Mammary epithelial cell (primary cell): Measurements from ENCODE around the gene CALN1.

Source experiments
- CTCF ChIP-seq, 2 donors: IDR thresholded peaks in 1 of 2; conservative IDR thresholded peaks in 1 of 2; 2 replicates each; pipeline ENCODE4 v1.5.1; 2011 to 2012; ENCODE audit warnings: inconsistent platforms in 2 of 2, low read length in 2 of 2, mild to moderate bottlenecking in 2 of 2, control low read depth in 1 of 2, low read depth in 1 of 2; ENCODE audit not compliant: insufficient read depth in 1 of 2; ENCODE audit errors: extremely low read depth in 1 of 2
- EZH2 ChIP-seq: IDR thresholded peaks from 2 replicates; pipeline ENCODE4 v1.6.1; 2012; ENCODE audit warnings: low read length, inconsistent platforms, borderline replicate concordance

GRCh38 chr7:72249106-72249505 lies 163.0 kb downstream of the CALN1 start:
- TF ChIP-seq CTCF (conservative IDR thresholded peaks at IDR 0.05 in 1 of 2, IDR thresholded peaks at IDR 0.05 in 1 of 2; ENCODE audit: extremely low read depth in 1 of 2, insufficient read depth in 1 of 2, low read depth in 1 of 2, low read length in 2 of 2) (no peak), EZH2 (no peak)
